Liver (tissue), 9 donors: ENCODE data around the gene PAMR1. TPM values are rescaled to one million over a fixed set of nuclear protein-coding genes. Genes with fewer than 3 reads are reported as not detected.

Source experiments
- DNase-seq: peaks from one replicate; pipeline ENCODE4 v3.0.0-alpha.2; 2017; ENCODE audit warnings: low spot score
- H3K27ac ChIP-seq, 2 donors: one replicate each; pipeline ENCODE4 v1.7.0; 2013; ENCODE audit warnings: inconsistent platforms in 2 of 2, low read length in 2 of 2, control low read depth in 1 of 2, low read depth in 1 of 2, mild to moderate bottlenecking in 1 of 2
- H3K27me3 ChIP-seq, 4 donors: one replicate each; pipeline versions ENCODE4 v1.6.1 to v1.7.0; 2013; ENCODE audit warnings: low read length in 3 of 4, inconsistent platforms in 1 of 4, mild to moderate bottlenecking in 1 of 4, moderate library complexity in 1 of 4; ENCODE audit not compliant: control insufficient read depth in 4 of 4, insufficient read depth in 4 of 4
- H3K36me3 ChIP-seq, 4 donors: one replicate each; pipeline versions ENCODE4 v1.6.1 to v1.7.0; 2013; ENCODE audit warnings: low read length in 3 of 4, mild to moderate bottlenecking in 3 of 4, low read depth in 1 of 4, moderate library complexity in 1 of 4; ENCODE audit not compliant: control insufficient read depth in 4 of 4, insufficient read depth in 3 of 4
- H3K4me1 ChIP-seq, 4 donors: one replicate each; pipeline versions ENCODE4 v1.6.1 to v1.7.0; 2013; ENCODE audit warnings: low read length in 3 of 4, mild to moderate bottlenecking in 3 of 4, moderate library complexity in 1 of 4; ENCODE audit not compliant: control insufficient read depth in 4 of 4, insufficient read depth in 4 of 4
- H3K4me3 ChIP-seq, 3 donors: one replicate each; pipeline versions ENCODE4 v1.6.1 to v1.7.0; 2013; ENCODE audit warnings: low read length in 3 of 3, control low read depth in 1 of 3, low read depth in 1 of 3, mild to moderate bottlenecking in 1 of 3
- H3K9ac ChIP-seq, 2 donors: one replicate each; pipeline ENCODE4 v1.7.0; 2013; ENCODE audit warnings: low read length in 2 of 2, mild to moderate bottlenecking in 2 of 2, moderate library complexity in 2 of 2, control low read depth in 1 of 2, low read depth in 1 of 2
- H3K9me3 ChIP-seq, 4 donors: one replicate each; pipeline versions ENCODE4 v1.6.1 to v1.7.0; 2013; ENCODE audit warnings: low read length in 3 of 4; ENCODE audit not compliant: control insufficient read depth in 4 of 4
- EGR1 ChIP-seq, 2 donors: IDR thresholded peaks; 2 replicates each; pipeline ENCODE4 v1.6.1; 2016 to 2018; ENCODE audit warnings: antibody characterized with exemption in 2 of 2, low read depth in 2 of 2
- FOXA1 ChIP-seq: IDR thresholded peaks from 2 replicates; pipeline ENCODE4 v1.6.1; 2016; ENCODE audit warnings: antibody characterized with exemption
- FOXA2 ChIP-seq: IDR thresholded peaks from 2 replicates; pipeline ENCODE4 v1.6.1; 2016; ENCODE audit warnings: antibody characterized with exemption
- GABPA ChIP-seq, 2 donors: IDR thresholded peaks in 1 of 2; conservative IDR thresholded peaks in 1 of 2; 2 replicates each; pipeline ENCODE4 v1.6.1; 2016; ENCODE audit warnings: antibody characterized with exemption in 2 of 2, mild to moderate bottlenecking in 1 of 2, moderate library complexity in 1 of 2
- HNF4G ChIP-seq: IDR thresholded peaks from 2 replicates; pipeline ENCODE4 v1.6.1; 2016; ENCODE audit warnings: antibody characterized with exemption
- JUND ChIP-seq, 2 donors: IDR thresholded peaks; 2 replicates each; pipeline ENCODE4 v1.6.1; 2016; ENCODE audit warnings: antibody characterized with exemption in 2 of 2
- NR2F2 ChIP-seq: IDR thresholded peaks from 2 replicates; pipeline ENCODE4 v1.6.1; 2016; ENCODE audit warnings: antibody characterized with exemption
- RAD21 ChIP-seq, 2 donors: IDR thresholded peaks; 2 replicates each; pipeline ENCODE4 v1.6.1; 2016; ENCODE audit warnings: antibody characterized with exemption in 2 of 2, mild to moderate bottlenecking in 2 of 2
- RXRA ChIP-seq, 2 donors: IDR thresholded peaks; 2 replicates each; pipeline ENCODE4 v1.6.1; 2017 to 2018; ENCODE audit warnings: antibody characterized with exemption in 2 of 2, mild to moderate bottlenecking in 1 of 2
- SP1 ChIP-seq: IDR thresholded peaks from 2 replicates; pipeline ENCODE4 v1.6.1; 2018; ENCODE audit warnings: antibody characterized with exemption, mild to moderate bottlenecking
- TAF1 ChIP-seq: conservative IDR thresholded peaks from 2 replicates; pipeline ENCODE4 v1.6.1; 2016; ENCODE audit warnings: antibody characterized with exemption, mild to moderate bottlenecking
- YY1 ChIP-seq: IDR thresholded peaks from 2 replicates; pipeline ENCODE4 v1.6.1; 2016; ENCODE audit warnings: antibody characterized with exemption, mild to moderate bottlenecking
- WGBS: extraction: QIAGEN DNeasy Blood & Tissue Kit; methylation state at CpG from one replicate; pipeline ENCODE4 v1.1.7; 2013; 5-methylcytosine and 5-hydroxymethylcytosine counted together
- polyA plus RNA-seq, 2 donors: library from polyadenylated mRNA; stranded (reverse) in 1 of 2; unstranded in 1 of 2; fragments of 200-250 nt in 1 of 2; fragments of >200 nt in 1 of 2; fragmentation: Nextera tagmentation in 1 of 2; extraction: Ambion mirVana in 1 of 2; gene quantifications; one replicate each; pipeline versions ENCODE4 v1.2.1 to v1.2.3, GENCODE V29; 2013 to 2015
- total RNA-seq, 2 donors: library from RNA; depleted of rRNA; stranded (reverse); fragments of >200 nt; gene quantifications; one replicate each; pipeline ENCODE4 v1.2.3, GENCODE V29; 2014
- TF ChIP-seq, protein P1 (sequence below): IDR thresholded peaks from 2 replicates; pipeline ENCODE4 v1.6.1; 2016; ENCODE audit warnings: antibody characterized with exemption
- TF ChIP-seq, protein P2 (sequence below): fragments of 150-350 bp; IDR thresholded peaks from 2 replicates; pipeline ENCODE4 v1.5.1; 2017; ENCODE audit warnings: improper control_type of control experiment, low read depth, low read length; ENCODE audit not compliant: missing input control
- TF ChIP-seq, protein P3 (sequence below): IDR thresholded peaks from 2 replicates; pipeline ENCODE4 v1.6.1; 2016; ENCODE audit warnings: antibody characterized with exemption, mild to moderate bottlenecking
- TF ChIP-seq, protein P4 (sequence below): IDR thresholded peaks from 2 replicates; pipeline ENCODE4 v1.6.1; 2016; ENCODE audit warnings: antibody characterized with exemption
- TF ChIP-seq, protein P5 (sequence below): IDR thresholded peaks from 2 replicates; pipeline ENCODE4 v1.6.1; 2016; ENCODE audit warnings: antibody characterized with exemption
- donor health status: healthy.
- donor health status: healthy.
- donor health status: healthy.
- donor health status: healthy.
- donor health status: healthy.

Gene PAMR1
- total and polyA plus RNA-seq, 4 donors, result 2.0 to 5.0 (median 2.8) TPM

DNA sequence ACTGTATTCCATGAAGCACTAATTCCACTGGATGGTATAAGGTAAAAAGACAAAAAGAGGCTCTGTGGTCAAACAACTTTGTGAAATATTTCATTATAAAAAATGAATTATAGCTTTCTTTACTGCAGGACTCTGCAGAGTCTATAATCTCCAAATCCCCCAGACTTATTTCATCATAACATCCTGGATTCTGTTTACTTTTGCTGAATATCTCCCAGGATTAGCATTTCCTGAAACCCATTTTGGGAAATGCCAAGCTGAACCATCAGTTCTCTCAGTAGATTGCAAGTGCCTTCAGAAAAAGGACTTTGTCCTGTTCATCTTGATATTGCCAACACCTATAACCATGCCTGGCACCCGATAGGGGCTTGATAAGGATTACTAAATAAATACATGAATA lies 7.9 kb downstream of the PAMR1 start:
- DNase-seq, result no peak
- Histone ChIP-seq H3K4me3 (no peak overlapping the region), H3K36me3 (no peaks in the 10 kb centered on the region), H3K27ac (no peak overlapping the region), H3K27me3 (peaks cover 0 to 4% (median 1%) of the 10 kb centered on the region in 4 donors), H3K4me1 (no peaks in the 10 kb centered on the region), H3K9ac (no peak overlapping the region), H3K9me3 (no peaks in the 10 kb centered on the region)
- 26% methylated on average over 1 of the region's 1 CpG for WGBS
- TF ChIP-seq, protein P1, sequence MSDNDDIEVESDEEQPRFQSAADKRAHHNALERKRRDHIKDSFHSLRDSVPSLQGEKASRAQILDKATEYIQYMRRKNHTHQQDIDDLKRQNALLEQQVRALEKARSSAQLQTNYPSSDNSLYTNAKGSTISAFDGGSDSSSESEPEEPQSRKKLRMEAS, result no peak
- no peak for TF ChIP-seq HNF4G
- no peak for TF ChIP-seq EGR1 (IDR thresholded peaks at IDR 0.05; ENCODE audit: low read depth in 2 of 2)
- no peak for TF ChIP-seq GABPA (IDR thresholded peaks at IDR 0.05 in 1 of 2, conservative IDR thresholded peaks at IDR 0.05 in 1 of 2)
- no peak for TF ChIP-seq FOXA2

DNA sequence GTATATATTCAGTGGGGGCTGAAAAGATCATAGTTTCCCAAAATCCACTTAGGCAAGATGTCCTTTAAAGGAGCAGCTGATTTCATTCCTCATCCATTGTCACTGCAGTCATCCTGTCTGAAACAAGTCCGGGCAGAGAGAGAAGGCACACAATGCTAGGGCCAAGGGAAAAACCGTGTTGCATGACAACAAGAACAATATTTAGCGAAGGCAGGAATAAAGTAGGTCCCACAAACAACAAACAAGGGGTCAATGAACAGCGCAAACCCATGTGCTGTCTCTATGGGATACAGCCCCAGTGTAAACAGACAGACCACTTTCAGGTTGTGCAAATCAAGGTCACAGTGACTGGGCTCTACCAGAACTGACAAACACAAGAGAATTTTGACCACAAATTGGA lies 9.0 kb downstream of the PAMR1 start:
- H3K9ac ChIP-seq, result no peak overlapping the region
- no peaks in the 10 kb centered on the region for H3K36me3 ChIP-seq
- no peak overlapping the region for H3K4me3 ChIP-seq
- TF ChIP-seq, protein P2, sequence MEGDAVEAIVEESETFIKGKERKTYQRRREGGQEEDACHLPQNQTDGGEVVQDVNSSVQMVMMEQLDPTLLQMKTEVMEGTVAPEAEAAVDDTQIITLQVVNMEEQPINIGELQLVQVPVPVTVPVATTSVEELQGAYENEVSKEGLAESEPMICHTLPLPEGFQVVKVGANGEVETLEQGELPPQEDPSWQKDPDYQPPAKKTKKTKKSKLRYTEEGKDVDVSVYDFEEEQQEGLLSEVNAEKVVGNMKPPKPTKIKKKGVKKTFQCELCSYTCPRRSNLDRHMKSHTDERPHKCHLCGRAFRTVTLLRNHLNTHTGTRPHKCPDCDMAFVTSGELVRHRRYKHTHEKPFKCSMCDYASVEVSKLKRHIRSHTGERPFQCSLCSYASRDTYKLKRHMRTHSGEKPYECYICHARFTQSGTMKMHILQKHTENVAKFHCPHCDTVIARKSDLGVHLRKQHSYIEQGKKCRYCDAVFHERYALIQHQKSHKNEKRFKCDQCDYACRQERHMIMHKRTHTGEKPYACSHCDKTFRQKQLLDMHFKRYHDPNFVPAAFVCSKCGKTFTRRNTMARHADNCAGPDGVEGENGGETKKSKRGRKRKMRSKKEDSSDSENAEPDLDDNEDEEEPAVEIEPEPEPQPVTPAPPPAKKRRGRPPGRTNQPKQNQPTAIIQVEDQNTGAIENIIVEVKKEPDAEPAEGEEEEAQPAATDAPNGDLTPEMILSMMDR, result no peak
- no peak for TF ChIP-seq FOXA2
- TF ChIP-seq, protein P1, result no peak
- TF ChIP-seq, protein P3, sequence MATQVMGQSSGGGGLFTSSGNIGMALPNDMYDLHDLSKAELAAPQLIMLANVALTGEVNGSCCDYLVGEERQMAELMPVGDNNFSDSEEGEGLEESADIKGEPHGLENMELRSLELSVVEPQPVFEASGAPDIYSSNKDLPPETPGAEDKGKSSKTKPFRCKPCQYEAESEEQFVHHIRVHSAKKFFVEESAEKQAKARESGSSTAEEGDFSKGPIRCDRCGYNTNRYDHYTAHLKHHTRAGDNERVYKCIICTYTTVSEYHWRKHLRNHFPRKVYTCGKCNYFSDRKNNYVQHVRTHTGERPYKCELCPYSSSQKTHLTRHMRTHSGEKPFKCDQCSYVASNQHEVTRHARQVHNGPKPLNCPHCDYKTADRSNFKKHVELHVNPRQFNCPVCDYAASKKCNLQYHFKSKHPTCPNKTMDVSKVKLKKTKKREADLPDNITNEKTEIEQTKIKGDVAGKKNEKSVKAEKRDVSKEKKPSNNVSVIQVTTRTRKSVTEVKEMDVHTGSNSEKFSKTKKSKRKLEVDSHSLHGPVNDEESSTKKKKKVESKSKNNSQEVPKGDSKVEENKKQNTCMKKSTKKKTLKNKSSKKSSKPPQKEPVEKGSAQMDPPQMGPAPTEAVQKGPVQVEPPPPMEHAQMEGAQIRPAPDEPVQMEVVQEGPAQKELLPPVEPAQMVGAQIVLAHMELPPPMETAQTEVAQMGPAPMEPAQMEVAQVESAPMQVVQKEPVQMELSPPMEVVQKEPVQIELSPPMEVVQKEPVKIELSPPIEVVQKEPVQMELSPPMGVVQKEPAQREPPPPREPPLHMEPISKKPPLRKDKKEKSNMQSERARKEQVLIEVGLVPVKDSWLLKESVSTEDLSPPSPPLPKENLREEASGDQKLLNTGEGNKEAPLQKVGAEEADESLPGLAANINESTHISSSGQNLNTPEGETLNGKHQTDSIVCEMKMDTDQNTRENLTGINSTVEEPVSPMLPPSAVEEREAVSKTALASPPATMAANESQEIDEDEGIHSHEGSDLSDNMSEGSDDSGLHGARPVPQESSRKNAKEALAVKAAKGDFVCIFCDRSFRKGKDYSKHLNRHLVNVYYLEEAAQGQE, result no peak
- TF ChIP-seq TAF1, result no peak
- TF ChIP-seq, protein P4, sequence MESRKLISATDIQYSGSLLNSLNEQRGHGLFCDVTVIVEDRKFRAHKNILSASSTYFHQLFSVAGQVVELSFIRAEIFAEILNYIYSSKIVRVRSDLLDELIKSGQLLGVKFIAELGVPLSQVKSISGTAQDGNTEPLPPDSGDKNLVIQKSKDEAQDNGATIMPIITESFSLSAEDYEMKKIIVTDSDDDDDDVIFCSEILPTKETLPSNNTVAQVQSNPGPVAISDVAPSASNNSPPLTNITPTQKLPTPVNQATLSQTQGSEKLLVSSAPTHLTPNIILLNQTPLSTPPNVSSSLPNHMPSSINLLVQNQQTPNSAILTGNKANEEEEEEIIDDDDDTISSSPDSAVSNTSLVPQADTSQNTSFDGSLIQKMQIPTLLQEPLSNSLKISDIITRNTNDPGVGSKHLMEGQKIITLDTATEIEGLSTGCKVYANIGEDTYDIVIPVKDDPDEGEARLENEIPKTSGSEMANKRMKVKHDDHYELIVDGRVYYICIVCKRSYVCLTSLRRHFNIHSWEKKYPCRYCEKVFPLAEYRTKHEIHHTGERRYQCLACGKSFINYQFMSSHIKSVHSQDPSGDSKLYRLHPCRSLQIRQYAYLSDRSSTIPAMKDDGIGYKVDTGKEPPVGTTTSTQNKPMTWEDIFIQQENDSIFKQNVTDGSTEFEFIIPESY, result no peak
- TF ChIP-seq EGR1 (IDR thresholded peaks at IDR 0.05; ENCODE audit: low read depth in 2 of 2), result no peak
- no peak for TF ChIP-seq RAD21 (IDR thresholded peaks at IDR 0.05)
- no peak for TF ChIP-seq YY1
- no peak for TF ChIP-seq JUND (IDR thresholded peaks at IDR 0.05)
- TF ChIP-seq HNF4G, result no peak
- TF ChIP-seq, protein P5, sequence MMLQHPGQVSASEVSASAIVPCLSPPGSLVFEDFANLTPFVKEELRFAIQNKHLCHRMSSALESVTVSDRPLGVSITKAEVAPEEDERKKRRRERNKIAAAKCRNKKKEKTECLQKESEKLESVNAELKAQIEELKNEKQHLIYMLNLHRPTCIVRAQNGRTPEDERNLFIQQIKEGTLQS, result no peak
- no peak for TF ChIP-seq SP1
- no peak for TF ChIP-seq FOXA1
- TF ChIP-seq RXRA (IDR thresholded peaks at IDR 0.05), result no peak
- TF ChIP-seq NR2F2, result no peak
- DNase-seq, result no peak
- H3K9me3 ChIP-seq, result no peaks in the 10 kb centered on the region
- no peaks in the 10 kb centered on the region for H3K4me1 ChIP-seq
- WGBS, result 31% methylated on average over 4 of the region's 4 CpGs
- H3K27me3 ChIP-seq, result peaks cover 0 to 8% (median 1%) of the 10 kb centered on the region in 4 donors
- H3K27ac ChIP-seq, result no peak overlapping the region
